SKM-1 (cell line): ENCODE results near the gene FBXW5.

Experiments
- DNase-seq: peaks from one replicate; lab custom pipeline; 2025; ENCODE audit not compliant: unreplicated experiment; lab: John Stamatoyannopoulos, UW

FBXW5 gene

DNA sequence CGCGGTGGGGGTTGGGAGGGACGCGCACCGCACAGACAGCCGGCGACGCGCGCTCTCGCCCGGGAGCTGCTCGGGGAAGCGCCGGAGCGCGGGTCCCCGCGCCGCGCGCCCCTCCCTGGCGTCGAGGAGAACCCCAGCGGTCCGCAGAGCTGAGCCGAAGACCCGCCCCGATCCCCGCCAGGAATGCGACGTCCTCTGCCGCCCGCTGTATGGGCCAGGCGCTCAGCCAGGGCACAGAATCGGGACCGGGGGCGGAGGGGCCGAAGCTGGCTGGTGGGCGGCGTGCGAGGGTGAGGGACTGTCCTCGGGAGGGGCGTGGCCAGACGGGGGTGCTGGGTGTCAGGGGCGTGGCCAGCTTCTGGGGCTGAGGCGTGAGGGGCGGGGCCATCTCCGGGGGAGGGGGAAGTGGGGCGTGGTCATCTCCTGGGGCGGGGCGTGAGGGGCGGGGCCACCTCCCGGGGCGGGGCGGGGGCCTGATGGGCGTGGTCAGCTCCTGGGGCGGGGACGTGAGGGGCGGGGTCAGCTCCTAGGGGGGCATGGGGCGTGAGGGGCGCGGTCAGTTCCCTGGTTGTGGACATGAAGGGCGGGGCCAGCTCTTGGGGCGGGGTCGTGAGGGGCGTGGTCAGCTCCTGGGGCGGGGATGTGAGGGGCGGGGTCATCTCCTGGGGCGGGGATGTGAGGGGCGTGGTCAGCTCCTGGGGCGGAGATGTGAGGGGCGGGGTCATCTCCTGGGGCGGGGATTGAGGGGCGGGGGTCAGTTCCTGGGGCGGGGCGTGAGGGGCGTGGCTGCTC, 33.7 kb upstream of the FBXW5 start:
- no peak for DNase-seq

DNA sequence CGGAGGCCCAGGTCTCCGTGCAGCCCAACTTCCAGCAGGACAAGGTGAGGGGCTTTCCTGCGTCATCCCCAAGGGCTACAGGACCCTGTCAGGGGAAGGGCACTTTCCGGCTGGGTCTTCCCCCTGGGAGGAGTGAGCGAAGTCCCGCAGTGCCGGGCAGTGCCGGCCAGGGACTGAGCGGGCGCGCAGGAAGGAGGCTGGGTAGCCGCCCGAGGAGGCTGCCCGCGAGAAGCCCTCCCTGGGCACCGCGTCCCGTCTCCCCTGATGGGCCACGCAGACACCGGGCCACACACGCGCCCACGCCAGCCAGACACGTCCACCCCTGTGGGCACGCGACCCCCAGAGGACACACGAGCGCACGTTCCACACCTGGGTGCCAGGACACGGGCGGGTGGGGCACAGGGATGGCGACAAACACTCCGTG, 33.1 kb upstream of the FBXW5 start:
- no peak for DNase-seq

DNA sequence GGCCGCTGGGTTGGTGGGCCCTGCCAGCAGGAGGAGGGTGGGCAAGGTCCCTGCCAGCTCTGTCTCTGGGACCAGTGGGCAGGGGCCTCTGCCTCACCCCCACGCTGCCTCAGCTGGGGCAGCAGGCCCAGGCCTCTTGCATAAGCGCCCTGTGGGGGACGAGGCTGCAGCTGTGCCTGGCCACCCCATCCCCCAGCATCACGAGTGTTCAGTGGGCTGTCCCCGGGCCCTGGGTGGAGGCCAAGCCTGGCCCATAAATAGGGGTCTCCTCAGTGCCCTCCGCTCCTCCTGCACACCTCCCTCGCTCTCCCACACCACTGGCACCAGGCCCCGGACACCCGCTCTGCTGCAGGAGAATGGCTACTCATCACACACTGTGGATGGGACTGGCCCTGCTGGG, 32.7 kb upstream of the FBXW5 start, which contains the start of gene PTGDS:
Gene PTGDS (plus strand): TSS at position 282 of the 400 bp plus-strand sequence. CDS start 75 bp downstream, at position 357.
- DNase-seq = no peak

DNA sequence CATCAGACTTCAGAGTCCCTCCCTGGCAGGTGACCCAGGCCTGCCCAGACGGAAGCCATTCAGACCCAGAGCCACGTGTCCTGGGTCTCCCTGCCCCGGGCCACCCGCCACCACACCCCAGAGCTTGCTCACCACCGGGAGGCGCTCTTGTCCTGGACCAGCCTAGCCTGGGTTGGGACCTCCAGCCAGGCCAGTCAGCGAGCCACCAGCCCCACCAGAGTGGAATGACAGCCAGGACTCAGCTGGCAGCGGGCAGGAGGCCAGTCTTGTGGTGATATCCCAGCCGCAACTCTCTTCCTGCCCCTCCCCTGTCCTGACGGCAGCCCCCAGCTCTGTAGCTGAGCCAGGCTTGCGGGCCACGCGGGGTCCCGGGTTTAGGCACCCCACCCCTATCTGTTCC, 31.1 kb upstream of the FBXW5 start:
- no peak for DNase-seq

DNA sequence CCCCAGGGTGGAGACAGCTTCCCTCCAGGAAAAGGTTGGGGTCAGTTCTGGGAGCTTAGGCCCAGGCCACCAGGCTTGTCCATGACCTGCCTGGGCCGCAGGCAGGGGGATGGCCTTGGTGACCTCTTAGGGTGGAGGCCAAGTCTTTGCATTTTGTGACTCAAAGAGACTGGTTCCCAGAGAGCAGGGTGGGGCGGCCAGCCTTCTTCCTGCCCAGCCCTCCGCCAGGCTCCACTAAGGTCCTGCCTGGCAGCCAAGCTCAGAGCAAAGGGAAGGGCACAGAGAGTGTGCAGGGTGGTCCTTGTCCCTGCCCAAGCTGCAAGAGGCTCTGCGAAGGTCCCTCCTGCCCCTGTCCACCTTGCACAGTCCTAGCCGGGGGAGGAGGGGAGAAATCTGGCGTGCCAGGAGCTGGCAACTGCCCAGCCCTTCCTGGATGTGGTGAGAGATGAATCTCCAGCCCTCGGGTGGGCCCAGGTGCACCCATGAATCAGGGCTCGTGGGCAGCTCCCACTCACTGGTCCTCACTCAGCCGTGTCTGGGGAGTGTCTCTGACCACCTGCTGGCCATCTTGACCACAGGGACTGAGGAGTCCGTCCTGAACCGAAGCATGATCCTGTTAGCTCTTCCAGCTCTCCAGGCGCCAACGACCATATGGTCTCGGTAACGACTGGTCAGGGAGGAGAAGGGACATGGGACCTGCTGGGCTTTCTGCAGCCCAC, 30.4 kb upstream of the FBXW5 start:
- DNase-seq = no peak

DNA sequence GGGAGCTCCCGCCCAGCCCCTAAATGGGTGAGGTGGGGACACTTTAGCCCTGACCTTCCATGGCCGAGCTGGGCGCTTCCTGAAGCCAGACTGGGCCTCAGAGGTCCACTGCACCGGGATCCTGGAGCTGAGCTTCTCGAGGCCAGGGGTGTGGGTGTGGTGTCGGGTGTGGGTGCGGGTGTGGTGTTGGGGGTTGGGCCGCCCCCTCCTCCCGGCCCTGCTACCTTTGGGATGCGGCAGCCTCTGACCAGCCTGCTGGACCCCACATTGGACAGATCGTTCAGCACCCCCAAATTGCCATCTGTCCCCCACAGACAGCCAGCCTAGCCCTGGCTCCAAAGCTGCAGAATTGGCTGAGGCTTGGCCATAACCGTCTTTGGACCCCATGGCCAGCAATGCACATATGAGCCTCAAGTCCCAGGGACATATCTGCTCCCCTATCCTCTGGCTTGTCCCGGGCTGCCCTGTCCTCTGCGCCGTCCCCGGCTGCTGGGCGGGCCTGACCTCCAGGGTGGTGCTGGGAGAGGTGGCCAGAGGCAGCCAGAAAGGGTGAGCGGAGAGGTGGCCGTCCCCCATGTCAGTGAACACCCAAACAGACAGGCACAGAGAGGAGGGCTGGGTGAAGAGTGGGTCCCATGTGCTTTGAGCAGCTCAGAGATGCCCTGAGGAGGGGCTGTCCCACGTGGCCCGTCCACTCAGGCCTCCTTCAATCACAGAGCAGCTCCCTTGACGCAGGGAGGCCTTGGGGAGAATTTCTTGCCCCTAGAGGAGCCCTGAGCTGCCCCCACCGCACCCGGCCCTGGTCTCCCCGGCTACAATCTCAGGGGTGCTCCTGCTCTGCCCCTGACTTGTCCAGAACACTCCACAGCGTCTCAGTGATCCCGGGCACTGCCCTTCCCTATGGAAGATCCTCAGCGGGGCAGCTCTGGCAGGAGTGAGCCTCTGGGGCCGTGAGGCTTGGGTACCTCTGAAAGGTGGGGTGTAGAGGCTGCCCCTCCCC, 29.4 kb upstream of the FBXW5 start:
- DNase-seq = no peak

DNA sequence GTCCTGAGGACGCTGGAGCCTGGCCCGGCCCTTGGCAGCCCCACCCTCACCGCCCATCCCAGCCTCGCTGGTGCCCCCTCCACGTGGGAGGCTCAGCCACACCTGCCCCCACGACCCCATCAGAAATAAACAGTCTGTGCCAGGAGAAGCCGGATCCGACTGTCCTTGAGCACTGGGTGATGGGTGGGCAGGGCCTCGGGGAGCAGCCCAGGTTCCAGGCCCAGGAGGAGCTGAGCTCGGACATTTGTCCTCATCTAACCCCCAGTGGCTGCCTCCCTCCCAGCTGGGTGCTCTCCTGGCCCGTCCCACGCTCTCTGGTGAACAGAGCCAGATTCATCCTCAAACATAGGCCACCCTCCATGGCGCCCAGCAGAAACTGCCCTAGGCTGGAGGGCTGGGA, 28.2 kb upstream of the FBXW5 start:
- no peak for DNase-seq

DNA sequence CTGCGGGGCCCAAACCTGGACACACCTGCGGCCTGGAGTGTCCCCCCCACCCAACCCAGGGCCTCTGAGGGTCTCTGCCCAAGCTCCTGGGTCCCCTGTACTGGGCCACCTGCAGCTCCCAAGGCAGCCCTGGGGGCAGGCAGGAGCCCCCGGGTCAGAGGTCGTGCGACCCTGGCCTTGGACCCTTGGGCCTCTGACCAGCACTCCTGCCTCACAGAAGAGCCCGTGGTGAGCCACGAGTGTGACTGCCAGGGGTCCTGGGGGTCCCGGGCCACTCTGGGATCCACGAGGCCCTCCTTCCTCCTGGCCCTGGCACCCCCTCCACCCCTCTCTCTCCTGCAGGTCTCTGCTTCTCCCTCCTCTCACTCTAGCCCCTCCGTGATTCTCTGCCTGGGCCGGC, 27.8 kb upstream of the FBXW5 start:
- no peak for DNase-seq

DNA sequence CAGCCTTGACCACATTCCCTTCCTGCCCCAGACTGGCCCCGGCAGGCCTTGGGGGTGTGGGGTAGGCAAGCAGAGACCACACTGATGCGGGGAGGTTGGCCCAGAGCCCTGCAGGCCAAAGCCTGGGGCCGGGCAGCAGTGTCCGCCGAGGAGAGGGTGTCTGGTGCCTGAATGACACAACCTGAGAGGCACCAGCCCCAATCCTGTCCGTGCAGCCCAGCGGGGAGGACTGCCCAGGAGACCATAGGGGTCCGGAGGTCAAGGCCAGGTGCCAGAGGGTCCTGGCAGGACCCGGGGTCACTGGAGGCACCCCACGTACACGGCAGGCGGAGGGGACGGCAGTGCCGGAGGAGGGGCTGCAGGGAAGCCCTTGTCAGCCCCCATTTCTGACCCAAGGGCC, 27.2 kb upstream of the FBXW5 start:
- no peak for DNase-seq

DNA sequence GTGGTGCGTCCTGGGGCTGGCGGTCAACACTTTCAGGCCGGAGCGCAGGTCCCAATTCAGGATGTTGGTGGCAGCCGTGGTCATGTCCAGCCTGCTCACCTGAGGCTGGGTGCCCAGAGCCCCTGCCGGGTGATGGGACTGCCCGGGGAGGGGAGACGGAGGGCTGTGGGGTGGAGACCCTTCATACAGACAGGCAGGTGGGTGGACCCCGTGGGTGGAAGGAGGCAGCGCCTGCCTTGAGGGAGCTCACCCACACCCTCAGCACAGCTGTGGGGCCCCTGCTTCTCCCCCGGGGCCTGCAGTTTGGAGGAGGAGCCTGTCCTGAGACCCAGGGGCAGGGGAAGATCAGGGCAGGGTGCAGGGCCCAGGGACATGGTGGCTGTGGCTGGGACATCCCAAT, 25.8 kb upstream of the FBXW5 start:
- no peak for DNase-seq

DNA sequence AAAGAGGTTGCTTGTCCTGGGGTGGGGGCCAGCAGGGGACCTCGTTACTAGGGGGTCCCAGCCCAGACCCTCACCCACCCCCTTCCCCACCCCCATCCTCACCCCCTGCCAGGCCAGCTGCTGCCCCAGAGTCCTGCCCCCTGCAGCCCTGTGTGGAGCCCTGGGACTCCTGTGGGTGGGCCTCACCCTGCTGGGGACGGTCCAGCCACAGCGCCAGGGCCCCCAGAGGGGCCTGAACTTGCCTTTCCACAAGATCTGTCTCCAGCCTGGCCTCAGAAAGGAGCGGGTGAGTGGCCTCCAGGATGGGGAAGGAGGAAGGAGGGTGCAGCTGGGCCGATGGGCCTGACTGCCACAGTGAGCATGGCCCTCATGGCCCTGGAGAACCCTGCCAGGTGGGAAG, 25.2 kb upstream of the FBXW5 start:
- no peak for DNase-seq

DNA sequence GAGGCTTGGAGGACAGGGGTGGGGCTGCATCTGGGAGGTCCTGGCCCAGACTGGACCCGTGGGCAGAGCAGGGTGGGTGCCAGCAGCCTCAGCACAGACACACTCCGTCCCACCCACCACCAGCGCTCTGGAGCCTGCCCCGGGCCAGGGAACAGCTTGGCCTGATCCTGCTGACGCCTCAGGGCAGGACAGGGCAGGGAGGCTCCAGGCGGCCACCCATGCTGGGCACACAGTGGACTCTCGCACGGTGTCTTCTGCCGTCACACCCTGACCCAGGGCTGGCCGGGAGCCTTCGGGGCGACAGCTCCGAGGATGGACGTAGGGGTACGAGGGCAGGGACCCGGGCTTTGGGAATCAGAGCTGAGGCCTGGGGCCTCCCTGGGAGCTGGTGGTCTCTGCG, 24.6 kb upstream of the FBXW5 start:
- no peak for DNase-seq

DNA sequence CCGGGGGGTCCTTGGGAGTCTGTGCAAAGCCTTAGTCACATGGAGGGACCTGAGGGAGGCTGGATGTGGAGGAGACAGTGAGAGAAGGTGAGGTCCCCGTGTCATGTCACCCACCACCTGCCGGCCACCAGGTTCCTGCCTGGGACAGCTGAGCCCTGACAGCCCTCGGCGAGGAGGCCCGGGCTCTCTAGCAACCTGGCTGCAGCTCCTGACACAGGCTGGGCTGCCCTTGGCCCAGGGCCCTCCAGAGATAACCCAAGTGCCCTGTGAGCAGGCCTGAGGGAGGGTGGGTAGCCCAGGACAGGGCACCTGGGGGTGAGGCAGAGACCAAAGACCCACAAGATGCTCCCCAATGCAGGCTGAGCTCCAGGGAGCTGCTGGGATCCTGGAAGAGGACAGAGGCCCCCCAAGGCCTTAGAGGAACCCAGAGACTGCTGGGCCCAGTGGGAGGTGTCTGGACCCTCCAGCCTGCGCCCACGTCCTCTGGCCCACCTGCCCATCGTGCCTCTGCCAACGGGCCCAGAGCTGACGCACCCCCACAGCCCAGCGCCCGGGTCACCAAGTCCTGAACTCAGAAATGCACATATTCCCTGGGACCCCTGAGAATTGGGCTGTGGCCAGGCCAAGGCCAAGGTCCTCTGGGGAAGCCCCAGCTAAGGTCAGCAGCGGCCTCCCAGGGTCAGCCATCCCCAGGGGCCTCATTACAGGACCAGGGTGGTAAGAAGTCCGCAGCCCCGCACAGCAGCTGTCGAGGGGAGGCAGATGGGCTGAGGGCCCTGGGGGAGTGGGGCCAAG, 24.0 kb upstream of the FBXW5 start:
- no peak for DNase-seq

DNA sequence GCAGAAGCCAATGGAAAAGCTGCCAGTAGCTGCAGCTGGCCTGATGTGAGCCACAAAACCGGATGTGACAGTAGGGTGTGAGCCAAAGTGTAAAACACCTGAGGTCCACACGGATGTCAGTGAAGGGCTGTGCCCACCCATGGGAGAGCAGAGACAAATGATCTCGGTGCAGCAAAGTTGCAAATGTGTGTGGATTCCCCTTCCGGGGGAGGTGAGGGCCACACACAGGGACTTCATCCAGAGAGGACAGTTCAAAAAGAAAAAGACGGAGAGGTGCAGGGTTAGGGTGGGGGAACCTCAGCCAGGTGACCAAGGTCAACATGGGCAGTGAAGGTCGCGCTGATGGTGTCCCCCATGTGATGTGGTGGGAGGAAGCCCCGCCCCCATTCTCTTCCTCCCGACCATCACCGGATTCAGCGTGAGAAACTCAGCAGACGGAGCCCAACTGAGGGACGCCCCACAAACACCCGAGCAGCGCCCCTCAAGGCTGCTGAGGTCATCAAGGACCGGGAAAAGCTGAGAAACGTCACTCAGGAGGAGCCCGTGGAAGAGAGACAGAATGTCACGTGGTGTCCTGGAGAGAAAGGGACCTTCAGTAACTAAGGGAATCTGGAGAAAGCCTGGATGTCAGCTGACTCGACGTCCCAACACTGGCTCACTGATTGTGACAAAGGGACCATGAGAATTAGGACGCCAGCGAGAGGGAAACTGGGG, 21.4 kb upstream of the FBXW5 start:
- no peak for DNase-seq

DNA sequence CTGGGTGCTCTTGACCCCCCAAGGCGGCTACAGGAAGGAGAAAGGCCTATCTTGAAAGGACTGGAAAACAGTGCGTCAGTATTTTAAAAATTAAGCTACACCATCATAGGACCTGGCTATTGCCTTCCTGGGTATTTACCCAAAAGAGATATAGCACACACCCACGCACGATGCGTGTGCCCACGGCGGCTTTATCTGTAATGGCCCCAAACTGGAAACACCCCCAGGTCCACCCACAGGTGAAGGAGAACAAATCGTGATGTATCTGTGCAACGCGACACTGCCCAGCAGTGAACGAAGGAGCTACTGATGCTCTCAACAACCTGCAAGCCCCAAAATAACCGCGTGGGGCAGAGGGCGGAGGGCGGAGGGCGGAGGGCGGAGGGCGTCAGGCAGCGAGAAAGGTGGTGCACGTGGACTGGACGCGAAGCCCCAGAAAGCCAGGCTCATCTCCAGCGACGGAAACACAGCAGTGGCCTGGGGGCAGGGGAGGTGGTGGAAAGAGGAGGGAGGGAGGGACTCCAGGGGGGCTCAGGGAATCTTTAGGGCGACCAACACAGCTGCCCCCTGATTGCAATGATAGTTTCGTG, 20.4 kb upstream of the FBXW5 start:
- no peak for DNase-seq

DNA sequence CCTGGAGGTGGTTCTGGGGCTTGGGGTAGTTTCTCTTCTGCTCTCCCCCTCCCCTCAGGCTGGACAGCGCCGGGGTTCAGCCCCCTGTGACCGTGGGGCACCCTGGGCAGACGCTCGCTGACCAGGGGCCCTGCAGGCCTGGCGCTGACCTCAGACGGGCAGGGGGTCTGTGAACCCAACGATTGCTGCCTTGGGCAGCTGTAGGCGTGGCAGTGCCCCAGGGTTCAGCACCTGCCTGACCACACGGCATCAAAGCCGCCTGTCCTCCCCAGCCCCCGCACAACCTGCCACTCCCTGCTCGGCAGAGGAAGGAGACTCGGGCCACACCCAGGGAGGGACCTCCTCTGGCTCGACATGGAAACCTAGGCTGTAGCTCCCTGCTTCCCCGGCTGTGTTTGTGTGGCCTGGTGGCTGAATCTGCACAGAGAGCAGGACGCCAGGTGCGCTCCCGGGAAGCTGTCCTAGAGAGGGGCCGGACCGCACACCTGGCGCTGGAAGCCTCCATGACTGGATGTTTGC, 19.7 kb upstream of the FBXW5 start:
- DNase-seq = no peak

DNA sequence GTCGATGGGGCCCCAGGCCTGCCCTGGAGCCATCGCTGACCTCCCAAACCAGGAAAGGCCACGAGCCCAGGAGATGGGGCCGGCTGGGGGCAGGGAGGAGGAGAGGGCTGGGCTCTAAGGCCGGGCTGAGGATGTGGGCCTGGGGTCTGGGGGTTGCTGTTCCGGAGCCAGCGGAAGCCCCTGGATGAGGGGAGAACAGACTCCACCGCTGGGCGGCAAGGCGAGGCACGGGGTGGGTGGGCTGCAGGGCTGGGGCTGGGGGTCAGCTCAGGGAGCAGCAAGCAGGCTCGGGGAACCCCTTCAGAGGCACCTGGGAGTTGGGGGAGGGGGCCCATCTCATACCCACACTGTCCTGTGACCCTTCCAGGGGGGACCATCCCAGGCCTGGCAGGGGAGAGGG, 19.2 kb upstream of the FBXW5 start:
- no peak for DNase-seq

DNA sequence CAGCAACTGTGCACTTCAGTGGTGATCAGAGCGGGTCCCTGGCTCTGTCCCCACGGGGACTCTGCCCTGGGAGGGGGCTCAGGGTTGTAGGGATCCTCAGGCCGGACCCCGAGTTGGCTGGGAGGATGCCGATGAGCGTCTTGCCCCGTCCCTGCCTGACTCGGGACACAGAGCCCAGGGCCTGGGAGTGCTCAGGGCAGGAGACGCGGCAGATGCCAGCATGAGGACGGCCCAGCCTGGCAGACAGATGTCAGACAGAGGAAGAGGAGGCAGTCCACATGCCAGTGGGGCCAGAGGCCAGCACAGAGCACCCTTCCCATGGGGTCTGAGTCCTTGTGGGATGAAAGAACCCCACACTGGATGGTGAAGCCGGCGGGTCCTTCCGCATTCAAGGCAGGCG, 18.8 kb upstream of the FBXW5 start:
- no peak for DNase-seq

DNA sequence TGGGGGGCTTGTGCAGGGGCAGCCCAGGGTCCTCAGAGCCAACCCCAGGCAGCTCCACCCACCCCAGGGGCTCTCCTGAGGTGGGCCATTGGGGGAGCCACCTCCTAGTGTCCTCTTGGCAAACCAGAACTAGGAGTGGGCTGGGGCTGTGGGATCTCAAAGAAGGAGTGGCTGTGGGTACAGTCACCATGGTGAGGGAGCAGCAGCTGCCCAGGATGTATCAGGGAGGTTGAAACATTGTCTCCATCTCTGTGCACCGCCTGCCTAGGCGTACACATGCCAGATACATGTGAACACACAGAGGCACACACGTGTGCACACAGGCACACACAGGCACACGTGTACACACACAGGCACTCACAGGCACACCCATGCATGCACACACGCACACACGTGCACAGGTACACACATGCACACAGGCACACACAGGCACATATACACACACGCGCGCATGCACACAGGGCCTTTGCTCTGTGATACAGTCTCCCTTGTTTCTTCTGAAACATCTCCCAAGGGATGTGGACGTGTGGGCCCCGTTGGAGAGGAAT, 18.2 kb upstream of the FBXW5 start:
- no peak for DNase-seq
